Mucosa of descending colon (tissue), 3 donors: ENCODE data around the gene MICALL2. TPM values are rescaled to one million over a fixed set of nuclear protein-coding genes. Genes with fewer than 3 reads are reported as not detected.
A peak's percentile ranks its signal among the peaks of the same experiment; 100 is the strongest.

Source experiments
- ATAC-seq: fragments of 200-7000 bp; cut with Tn5 transposase; one replicate; pipeline ENCODE4 v1.9.1; 2020; ENCODE audit warnings: mild to moderate bottlenecking, moderate library complexity
- DNase-seq, 3 donors: peaks; one replicate each; pipeline ENCODE4 v3.0.0-alpha.2; 2020
- H3K36me3 ChIP-seq: fragments of 200-600 bp; one replicate; pipeline ENCODE4 v1.8.0; 2021; ENCODE audit warnings: low read depth, mild to moderate bottlenecking
- H3K4me1 ChIP-seq: fragments of 200-600 bp; one replicate; pipeline ENCODE4 v1.8.0; 2021; ENCODE audit warnings: low read depth, mild to moderate bottlenecking
- H3K4me3 ChIP-seq: fragments of 200-600 bp; one replicate; pipeline ENCODE4 v1.8.0; 2021; ENCODE audit warnings: mild to moderate bottlenecking
- H3K9me3 ChIP-seq: fragments of 200-600 bp; one replicate; pipeline ENCODE4 v1.8.0; 2021; ENCODE audit warnings: mild to moderate bottlenecking
- CTCF ChIP-seq: fragments of 200-600 bp; IDR thresholded peaks from one replicate; pipeline ENCODE4 v1.8.0; 2022; ENCODE audit warnings: antibody characterized with exemption, mild to moderate bottlenecking
- intact Hi-C, 2 donors: fragments of 100-400 bp; cut with DNase I in 1 of 2; cut with micrococcal nuclease in 1 of 2; formaldehyde crosslinking; loops; one replicate each; pipeline versions ENCODE4 v1.11.0 to v1.11.1; 2022; cut with DNase I, micrococcal nuclease
- total RNA-seq, 3 donors: library from RNA; stranded (reverse); fragmentation: NEBNext Ultra II Directional in 2 of 3; extraction: Animal tissue kit (Norgen Biotek cat#: 25700) in 2 of 3; gene quantifications; one replicate each; pipeline versions ENCODE4 v1.2.1 to v1.2.4, GENCODE V29; 2021 to 2023
- donor health status: DM: no; HTN: no; CAD: no; lungs with moderate emphysema.
- donor health status: DM: no; HTN: no; CAD: no.
- donor health status: DM: no; HTN: yes; CAD: no.

The MICALL2 gene
- total RNA-seq, 3 donors from 2014 or later: 59.9 to 96.2 (median 94.5) TPM

GRCh38 chr7:1431634-1432380 is 27.5 kb downstream of the MICALL2 start:
- Histone ChIP-seq H3K9me3 (no peaks in the 10 kb centered on the region), H3K36me3 (no peaks in the 10 kb centered on the region), H3K4me1 (peaks cover 3% of the 10 kb centered on the region), H3K4me3 (no peak overlapping the region)
- TF ChIP-seq CTCF: no peak
- intact Hi-C loops: no loop called here
- peak; percentile 26 for ATAC-seq
- DNase-seq: no peak

GRCh38 chr7:1431226-1431625 is 28.0 kb downstream of the MICALL2 start:
- Histone ChIP-seq H3K9me3 (no peaks in the 10 kb centered on the region), H3K36me3 (no peaks in the 10 kb centered on the region), H3K4me1 (peaks cover 3% of the 10 kb centered on the region), H3K4me3 (no peak overlapping the region)
- TF ChIP-seq CTCF: no peak
- DNase-seq: no peak
- no peak for ATAC-seq
- intact Hi-C loops: no loop called here

- no peak for ATAC-seq
- intact Hi-C loops: no loop called here
- Histone ChIP-seq H3K4me1 (peaks cover 3% of the 10 kb centered on the region), H3K4me3 (no peak overlapping the region), H3K9me3 (no peaks in the 10 kb centered on the region), H3K36me3 (no peaks in the 10 kb centered on the region)
- no peak for TF ChIP-seq CTCF
- DNase-seq: no peak
These were observed 29.0 kb downstream of the MICALL2 start for GRCh38 chr7:1430056-1430845.

GRCh38 chr7:1428941-1429501 is 30.2 kb downstream of the MICALL2 start:
- Histone ChIP-seq H3K36me3 (no peaks in the 10 kb centered on the region), H3K4me3 (no peak overlapping the region), H3K9me3 (no peaks in the 10 kb centered on the region), H3K4me1 (peaks cover 3% of the 10 kb centered on the region)
- no peak for DNase-seq
- TF ChIP-seq CTCF: no peak
- intact Hi-C loops: no loop called here
- no peak for ATAC-seq

- intact Hi-C loops: no loop called here
- no peaks in the 10 kb centered on the region for H3K9me3 ChIP-seq
- H3K4me3 ChIP-seq: no peak overlapping the region
- DNase-seq: no peak
- peaks cover under 1% of the 10 kb centered on the region for H3K4me1 ChIP-seq
- TF ChIP-seq CTCF: no peak
- no peak for ATAC-seq
- no peaks in the 10 kb centered on the region for H3K36me3 ChIP-seq
These were observed 32.1 kb downstream of the MICALL2 start for GRCh38 chr7:1427064-1427657.
